Neural cell (in vitro differentiated cells): ENCODE measurements around the gene DNAH17. TPM values are rescaled to one million over a fixed set of nuclear protein-coding genes. Genes with fewer than 3 reads are reported as not detected.

Experiments used
- H2AFZ ChIP-seq: fragments of 200-600, 300-800 bp; sonication (generic), shearing (Covaris generic); 2 replicates; pipeline ENCODE4 v1.6.0; 2014; ENCODE audit warnings: low read depth, mild to moderate bottlenecking, antibody characterized with exemption, low read length, moderate library complexity
- H3F3A ChIP-seq: fragments of 200-600 bp; shearing (Covaris generic); 2 replicates; pipeline ENCODE4 v1.6.1; 2016; ENCODE audit warnings: mild to moderate bottlenecking, moderate library complexity, mixed read lengths, antibody characterized with exemption, low read length; ENCODE audit not compliant: insufficient read depth, poor library complexity, severe bottlenecking
- H3K27ac ChIP-seq: fragments of 200-600, 300-800 bp; sonication (generic), shearing (Covaris generic); 2 replicates; pipeline ENCODE4 v1.5.1; 2014; ENCODE audit warnings: mild to moderate bottlenecking, low read length, moderate library complexity
- H3K27me3 ChIP-seq: fragments of 300-800, 200-600 bp; sonication (generic), shearing (Covaris generic); 2 replicates; pipeline ENCODE4 v1.6.0; 2014; ENCODE audit warnings: mild to moderate bottlenecking, low read depth, low read length, moderate library complexity; ENCODE audit not compliant: insufficient read depth
- H3K36me3 ChIP-seq: fragments of 300-800, 200-600 bp; sonication (generic), shearing (Covaris generic); 2 replicates; pipeline ENCODE4 v1.5.1; 2014; ENCODE audit warnings: mild to moderate bottlenecking, antibody characterized with exemption, low read length, moderate library complexity; ENCODE audit not compliant: insufficient read depth
- H3K4me2 ChIP-seq: fragments of 300-800, 200-600 bp; sonication (generic), shearing (Covaris generic); 2 replicates; pipeline ENCODE4 v1.6.0; 2014; ENCODE audit warnings: mild to moderate bottlenecking, low read length
- H3K4me3 ChIP-seq: fragments of 300-800, 200-600 bp; sonication (generic), shearing (Covaris generic); 2 replicates; pipeline ENCODE4 v1.5.1; 2014; ENCODE audit warnings: mild to moderate bottlenecking, low read length, moderate library complexity
- H3K79me2 ChIP-seq: fragments of 200-600 bp; shearing (Covaris generic); replicated peaks from 2 replicates; pipeline ENCODE4 v1.6.0; 2014; ENCODE audit warnings: mild to moderate bottlenecking, low read length, moderate library complexity; ENCODE audit not compliant: insufficient read depth
- H3K9ac ChIP-seq: fragments of 300-800, 200-600 bp; sonication (generic), shearing (Covaris generic); 2 replicates; pipeline ENCODE4 v1.6.1; 2016; ENCODE audit warnings: mild to moderate bottlenecking, low read length, mixed read lengths
- H3K9me2 ChIP-seq: fragments of 200-600 bp; shearing (Covaris generic); 2 replicates; pipeline ENCODE4 v1.6.1; 2016; ENCODE audit warnings: mild to moderate bottlenecking, low read length, mixed read lengths; ENCODE audit not compliant: insufficient read depth
- H3K9me3 ChIP-seq: fragments of 200-600, 300-800 bp; sonication (generic), shearing (Covaris generic); 2 replicates; pipeline ENCODE4 v1.6.1; 2016; ENCODE audit warnings: mild to moderate bottlenecking, mixed run types, low read length, moderate library complexity, mixed read lengths
- H4K20me1 ChIP-seq: fragments of 200-600 bp; shearing (Covaris generic); 2 replicates; pipeline ENCODE4 v1.6.1; 2016; ENCODE audit warnings: mild to moderate bottlenecking, mixed run types; ENCODE audit not compliant: insufficient read depth
- EP300 ChIP-seq: fragments of 450-650 bp; conservative IDR thresholded peaks from 2 replicates; pipeline ENCODE4 v1.6.1; 2014; ENCODE audit warnings: antibody characterized with exemption, mild to moderate bottlenecking, moderate library complexity; ENCODE audit not compliant: poor library complexity, severe bottlenecking
- EZH2 ChIP-seq: fragments of 200-600, 300-800 bp; shearing (Covaris generic), sonication (generic); IDR thresholded peaks from 2 replicates; pipeline ENCODE4 v1.6.1; 2014; ENCODE audit warnings: antibody characterized with exemption, low read length, borderline replicate concordance, mild to moderate bottlenecking; ENCODE audit not compliant: insufficient read depth, poor library complexity, severe bottlenecking
- MXI1 ChIP-seq: fragments of 450-650 bp; conservative IDR thresholded peaks from 2 replicates; pipeline ENCODE4 v1.6.1; 2014; ENCODE audit warnings: antibody characterized with exemption, mild to moderate bottlenecking; ENCODE audit not compliant: poor library complexity, severe bottlenecking
- POLR2AphosphoS5 ChIP-seq: IDR thresholded peaks from 2 replicates; pipeline ENCODE4 v1.6.1; 2012
- RAD21 ChIP-seq: fragments of 450-650 bp; conservative IDR thresholded peaks from 2 replicates; pipeline ENCODE4 v1.6.1; 2014; ENCODE audit warnings: antibody characterized with exemption, mild to moderate bottlenecking, moderate library complexity
- SMC3 ChIP-seq: fragments of 450-650 bp; conservative IDR thresholded peaks from 2 replicates; pipeline ENCODE4 v1.6.1; 2014; ENCODE audit warnings: antibody characterized with exemption, mild to moderate bottlenecking, moderate library complexity; ENCODE audit not compliant: poor library complexity
- TAF1 ChIP-seq: IDR thresholded peaks from 2 replicates; pipeline ENCODE4 v1.6.1; 2012; ENCODE audit warnings: low read depth
- polyA plus RNA-seq: library from polyadenylated mRNA; depleted of rRNA; stranded (reverse); fragments of >200 nt; gene quantifications from 2 replicates; pipeline ENCODE4 v1.2.3, GENCODE V29; 2014
- TF ChIP-seq, protein P1 (sequence below): IDR thresholded peaks from 2 replicates; pipeline ENCODE4 v1.6.1; 2012; ENCODE audit warnings: borderline replicate concordance
- TF ChIP-seq, protein P2 (sequence below): fragments of 450-650 bp; IDR thresholded peaks from 2 replicates; pipeline ENCODE4 v1.5.1; 2014; ENCODE audit warnings: antibody characterized with exemption, mild to moderate bottlenecking, moderate library complexity; ENCODE audit not compliant: poor library complexity, severe bottlenecking

The DNAH17 gene
- polyA plus RNA-seq, 1 donor from 2014 or later = not detected

DNA sequence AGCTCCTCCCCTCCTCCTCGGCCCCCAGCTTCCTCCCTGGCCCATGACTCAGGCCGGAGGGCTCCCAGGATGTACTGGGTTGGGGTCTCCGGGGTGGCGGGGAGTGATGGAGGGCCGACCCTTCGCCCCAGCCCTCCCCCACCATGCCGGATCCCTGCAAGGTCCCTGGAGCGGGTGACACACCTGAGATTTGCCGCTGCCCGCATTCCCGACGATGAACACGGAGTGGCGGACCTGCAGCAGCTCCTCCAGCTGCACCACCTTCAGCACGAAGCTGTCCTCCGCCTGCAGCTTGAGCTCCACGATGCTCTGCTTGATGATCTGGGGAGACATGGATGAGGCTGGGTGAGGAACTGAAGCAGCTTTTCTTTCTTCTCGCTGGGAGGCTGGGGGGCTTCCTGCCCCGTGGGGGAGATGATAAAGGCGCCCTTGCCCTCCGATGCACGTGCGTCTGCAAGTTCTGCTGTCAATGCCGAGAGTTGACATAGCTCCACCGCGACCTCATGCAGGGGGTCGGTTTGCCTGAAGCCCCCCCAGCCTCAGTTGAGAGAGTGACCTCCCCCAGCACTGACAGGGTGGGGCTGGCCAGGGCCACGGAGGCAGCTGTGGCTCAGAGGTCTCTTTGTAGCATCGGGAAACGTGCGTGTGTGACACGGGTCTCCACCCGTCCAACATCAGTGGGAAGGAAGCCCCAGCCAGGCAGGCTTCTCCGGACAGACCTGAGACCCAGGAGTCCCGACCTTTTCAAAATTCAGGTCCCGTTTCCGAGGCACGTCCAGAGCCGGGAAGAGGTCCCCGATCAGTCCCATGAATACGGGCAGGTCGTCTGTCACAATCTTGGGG is 83.1 kb downstream of the DNAH17 start:
- H3K4me3 ChIP-seq = no peak overlapping the region
- no peaks in the 10 kb centered on the region for H3K9me2 ChIP-seq
- no peak overlapping the region for H3K4me2 ChIP-seq
- H3K27me3 ChIP-seq = no peaks in the 10 kb centered on the region
- H3K27ac ChIP-seq = no peak overlapping the region
- H3F3A ChIP-seq = no peaks in the 10 kb centered on the region
- H2AFZ ChIP-seq = no peak overlapping the region
- no peaks in the 10 kb centered on the region for H4K20me1 ChIP-seq
- TF ChIP-seq TAF1 (no peak), SMC3 (no peak)
- H3K36me3 ChIP-seq = no peaks in the 10 kb centered on the region
- no peak overlapping the region for H3K9ac ChIP-seq
- H3K79me2 ChIP-seq = no peaks in the 10 kb centered on the region
- no peaks in the 10 kb centered on the region for H3K9me3 ChIP-seq

DNA sequence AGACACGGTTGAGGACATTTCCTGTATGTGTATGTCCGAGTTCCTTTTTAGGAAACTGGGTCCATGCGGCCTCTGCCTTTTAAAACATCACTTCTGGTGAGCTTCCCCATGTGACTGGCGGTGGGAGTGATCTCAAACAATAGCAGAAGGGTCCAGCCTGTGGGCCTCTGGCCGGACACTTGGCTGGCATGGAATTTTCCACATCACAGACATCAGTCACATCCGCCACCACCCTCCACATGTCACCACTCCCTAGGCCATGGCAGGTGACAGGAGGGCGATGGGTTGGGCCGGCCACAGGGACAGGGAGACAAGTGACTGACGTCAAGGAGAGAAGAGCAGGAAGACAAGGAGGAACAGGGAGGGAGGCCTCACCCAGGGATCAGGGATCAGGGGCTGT is 83.7 kb downstream of the DNAH17 start:
- Histone ChIP-seq H3K4me2 (no peak overlapping the region), H2AFZ (no peak overlapping the region), H3K27me3 (no peaks in the 10 kb centered on the region), H3K9ac (no peak overlapping the region), H3K4me3 (no peak overlapping the region), H3K36me3 (no peaks in the 10 kb centered on the region), H3K9me3 (no peaks in the 10 kb centered on the region), H3K9me2 (no peaks in the 10 kb centered on the region), H3F3A (no peaks in the 10 kb centered on the region), H3K27ac (no peak overlapping the region), H4K20me1 (no peaks in the 10 kb centered on the region), H3K79me2 (no peaks in the 10 kb centered on the region)
- TF ChIP-seq EZH2 (no peak), POLR2AphosphoS5 (no peak), SMC3 (no peak), RAD21 (no peak), TAF1 (no peak), MXI1 (no peak), EP300 (no peak)
- TF ChIP-seq, protein P1, sequence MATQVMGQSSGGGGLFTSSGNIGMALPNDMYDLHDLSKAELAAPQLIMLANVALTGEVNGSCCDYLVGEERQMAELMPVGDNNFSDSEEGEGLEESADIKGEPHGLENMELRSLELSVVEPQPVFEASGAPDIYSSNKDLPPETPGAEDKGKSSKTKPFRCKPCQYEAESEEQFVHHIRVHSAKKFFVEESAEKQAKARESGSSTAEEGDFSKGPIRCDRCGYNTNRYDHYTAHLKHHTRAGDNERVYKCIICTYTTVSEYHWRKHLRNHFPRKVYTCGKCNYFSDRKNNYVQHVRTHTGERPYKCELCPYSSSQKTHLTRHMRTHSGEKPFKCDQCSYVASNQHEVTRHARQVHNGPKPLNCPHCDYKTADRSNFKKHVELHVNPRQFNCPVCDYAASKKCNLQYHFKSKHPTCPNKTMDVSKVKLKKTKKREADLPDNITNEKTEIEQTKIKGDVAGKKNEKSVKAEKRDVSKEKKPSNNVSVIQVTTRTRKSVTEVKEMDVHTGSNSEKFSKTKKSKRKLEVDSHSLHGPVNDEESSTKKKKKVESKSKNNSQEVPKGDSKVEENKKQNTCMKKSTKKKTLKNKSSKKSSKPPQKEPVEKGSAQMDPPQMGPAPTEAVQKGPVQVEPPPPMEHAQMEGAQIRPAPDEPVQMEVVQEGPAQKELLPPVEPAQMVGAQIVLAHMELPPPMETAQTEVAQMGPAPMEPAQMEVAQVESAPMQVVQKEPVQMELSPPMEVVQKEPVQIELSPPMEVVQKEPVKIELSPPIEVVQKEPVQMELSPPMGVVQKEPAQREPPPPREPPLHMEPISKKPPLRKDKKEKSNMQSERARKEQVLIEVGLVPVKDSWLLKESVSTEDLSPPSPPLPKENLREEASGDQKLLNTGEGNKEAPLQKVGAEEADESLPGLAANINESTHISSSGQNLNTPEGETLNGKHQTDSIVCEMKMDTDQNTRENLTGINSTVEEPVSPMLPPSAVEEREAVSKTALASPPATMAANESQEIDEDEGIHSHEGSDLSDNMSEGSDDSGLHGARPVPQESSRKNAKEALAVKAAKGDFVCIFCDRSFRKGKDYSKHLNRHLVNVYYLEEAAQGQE = no peak
- TF ChIP-seq, protein P2, sequence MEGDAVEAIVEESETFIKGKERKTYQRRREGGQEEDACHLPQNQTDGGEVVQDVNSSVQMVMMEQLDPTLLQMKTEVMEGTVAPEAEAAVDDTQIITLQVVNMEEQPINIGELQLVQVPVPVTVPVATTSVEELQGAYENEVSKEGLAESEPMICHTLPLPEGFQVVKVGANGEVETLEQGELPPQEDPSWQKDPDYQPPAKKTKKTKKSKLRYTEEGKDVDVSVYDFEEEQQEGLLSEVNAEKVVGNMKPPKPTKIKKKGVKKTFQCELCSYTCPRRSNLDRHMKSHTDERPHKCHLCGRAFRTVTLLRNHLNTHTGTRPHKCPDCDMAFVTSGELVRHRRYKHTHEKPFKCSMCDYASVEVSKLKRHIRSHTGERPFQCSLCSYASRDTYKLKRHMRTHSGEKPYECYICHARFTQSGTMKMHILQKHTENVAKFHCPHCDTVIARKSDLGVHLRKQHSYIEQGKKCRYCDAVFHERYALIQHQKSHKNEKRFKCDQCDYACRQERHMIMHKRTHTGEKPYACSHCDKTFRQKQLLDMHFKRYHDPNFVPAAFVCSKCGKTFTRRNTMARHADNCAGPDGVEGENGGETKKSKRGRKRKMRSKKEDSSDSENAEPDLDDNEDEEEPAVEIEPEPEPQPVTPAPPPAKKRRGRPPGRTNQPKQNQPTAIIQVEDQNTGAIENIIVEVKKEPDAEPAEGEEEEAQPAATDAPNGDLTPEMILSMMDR = no peak
